CD4-positive, alpha-beta T cell (primary cell): Measurements from ENCODE around the gene CDC42BPA. TPM values are rescaled to one million over a fixed set of nuclear protein-coding genes. Genes with fewer than 3 reads are reported as not detected.

ENCODE experiments used
- ATAC-seq: fragments of 200-7000 bp; cut with Tn5 transposase; one replicate; pipeline ENCODE4 v1.10.0; 2022; ENCODE audit warnings: mild to moderate bottlenecking; ENCODE audit not compliant: poor library complexity
- CTCF ChIA-PET: fragments of 350-600 bp; sonication (Branson Sonifier 250); formaldehyde crosslinking; loops from one replicate; lab custom pipeline; 2021; ENCODE audit warnings: antibody characterized with exemption, inconsistent platforms; lab: Charles Lee
- POLR2A ChIA-PET: fragments of 350-600 bp; sonication (Branson Sonifier 250); formaldehyde crosslinking; loops from one replicate; lab custom pipeline; 2021; ENCODE audit warnings: antibody characterized with exemption, inconsistent platforms; lab: Charles Lee
- DNase-seq, 14 experiments: peaks; one replicate each; pipeline ENCODE4 v3.0.0-alpha.2; 2013 to 2020; ENCODE audit warnings: mixed read lengths in 2 of 14
- H3K27ac ChIP-seq, 2 donors: one replicate each; pipeline versions ENCODE4 v1.5.1 to v1.7.0; 2013; ENCODE audit warnings: low read length in 2 of 2, low read depth in 1 of 2, mild to moderate bottlenecking in 1 of 2
- H3K27me3 ChIP-seq, 2 experiments: 1 replicate in 1 of 2; 2 replicates in 1 of 2; pipeline versions ENCODE4 v1.6.1 to v1.7.0; 2013; ENCODE audit warnings: low read length in 2 of 2, control low read depth in 1 of 2, mild to moderate bottlenecking in 1 of 2, moderate library complexity in 1 of 2; ENCODE audit not compliant: insufficient read depth in 2 of 2, control insufficient read depth in 1 of 2
- H3K36me3 ChIP-seq: one replicate; pipeline ENCODE4 v1.6.1; 2013; ENCODE audit warnings: low read length, control low read depth; ENCODE audit not compliant: insufficient read depth
- H3K4me1 ChIP-seq: one replicate; pipeline ENCODE4 v1.6.1; 2013; ENCODE audit warnings: low read length, control low read depth; ENCODE audit not compliant: insufficient read depth
- H3K4me3 ChIP-seq: one replicate; pipeline ENCODE4 v1.5.1; 2013; ENCODE audit warnings: mild to moderate bottlenecking, low read length, moderate library complexity
- H3K9me3 ChIP-seq, 2 experiments: 1 replicate in 1 of 2; 2 replicates in 1 of 2; pipeline versions ENCODE4 v1.6.1 to v1.7.0; 2013; ENCODE audit warnings: low read length in 2 of 2, mild to moderate bottlenecking in 2 of 2, control low read depth in 1 of 2, moderate library complexity in 1 of 2; ENCODE audit not compliant: control insufficient read depth in 1 of 2, insufficient read depth in 1 of 2
- H3K27ac Mint-ChIP-seq: one replicate; pipeline ENCODE4 v1.8.0; 2020; ENCODE audit warnings: mixed read lengths
- H3K27me3 Mint-ChIP-seq: one replicate; pipeline ENCODE4 v1.8.0; 2021; ENCODE audit warnings: mixed read lengths
- H3K36me3 Mint-ChIP-seq: one replicate; pipeline ENCODE4 v1.8.0; 2021; ENCODE audit warnings: low read depth, mixed read lengths
- H3K4me1 Mint-ChIP-seq: one replicate; pipeline ENCODE4 v1.8.0; 2021; ENCODE audit warnings: low read depth, mixed read lengths
- H3K4me3 Mint-ChIP-seq: one replicate; pipeline ENCODE4 v1.8.0; 2020; ENCODE audit warnings: mild to moderate bottlenecking, mixed read lengths
- H3K9me3 Mint-ChIP-seq: one replicate; pipeline ENCODE4 v1.8.0; 2020; ENCODE audit warnings: mixed read lengths
- intact Hi-C, 2 experiments: fragments of 100-400 bp; cut with DNase I in 1 of 2; cut with micrococcal nuclease in 1 of 2; formaldehyde crosslinking; loops; one replicate each; pipeline versions ENCODE4 v1.15.1 to v1.9.0; 2023 to 2025; cut with DNase I, micrococcal nuclease
- total RNA-seq, 174 experiments: library from RNA in 2 of 174; stranded (reverse) in 2 of 174; gene quantifications; one replicate each; pipeline ENCODE4 v1.2.3 and lab custom pipeline; 2021 to 2026
- TF ChIP-seq, protein P1 (sequence below): fragments of 200-600 bp; IDR thresholded peaks from one replicate; pipeline ENCODE4 v1.8.0; 2022; ENCODE audit warnings: antibody characterized with exemption, mild to moderate bottlenecking

The CDC42BPA gene
- total RNA-seq, 2 experiments from 2014 or later, result 2.2 to 3.0 TPM

DNA sequence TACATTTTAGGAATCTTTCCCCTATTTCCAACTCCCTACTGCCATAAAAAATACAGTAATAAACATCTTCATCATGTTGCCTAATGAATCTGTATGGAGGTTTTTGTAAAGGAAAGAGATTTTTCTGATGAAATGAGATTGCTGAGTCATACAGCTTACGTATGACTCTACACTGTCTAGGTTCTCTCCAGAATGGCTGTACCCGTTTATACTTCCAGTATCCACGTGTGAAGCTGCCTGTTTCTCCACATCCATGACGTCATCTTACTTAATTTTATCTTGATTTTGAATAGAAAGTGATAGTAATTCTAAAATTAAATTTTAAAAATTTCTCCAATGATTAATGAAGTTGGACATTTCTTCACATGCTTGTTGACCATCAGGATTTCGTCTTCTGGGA is 274.5 kb downstream of the CDC42BPA start:
- Histone ChIP-seq H3K27me3 (peaks cover 0 to 13% of the 10 kb centered on the region in 2 experiments), H3K4me3 (no peak overlapping the region), H3K9me3 (no peaks in the 10 kb centered on the region), H3K36me3 (no peaks in the 10 kb centered on the region), H3K27ac (no peak overlapping the region), H3K4me1 (no peaks in the 10 kb centered on the region)
- Mint-ChIP-seq H3K27me3 (peaks cover 19% of the 10 kb centered on the region), H3K9me3 (no peaks in the 10 kb centered on the region), H3K4me3 (no peak overlapping the region), H3K4me1 (no peaks in the 10 kb centered on the region), H3K36me3 (no peaks in the 10 kb centered on the region), H3K27ac (no peak overlapping the region)
- POLR2A ChIA-PET, result no interaction called here
- TF ChIP-seq, protein P1, sequence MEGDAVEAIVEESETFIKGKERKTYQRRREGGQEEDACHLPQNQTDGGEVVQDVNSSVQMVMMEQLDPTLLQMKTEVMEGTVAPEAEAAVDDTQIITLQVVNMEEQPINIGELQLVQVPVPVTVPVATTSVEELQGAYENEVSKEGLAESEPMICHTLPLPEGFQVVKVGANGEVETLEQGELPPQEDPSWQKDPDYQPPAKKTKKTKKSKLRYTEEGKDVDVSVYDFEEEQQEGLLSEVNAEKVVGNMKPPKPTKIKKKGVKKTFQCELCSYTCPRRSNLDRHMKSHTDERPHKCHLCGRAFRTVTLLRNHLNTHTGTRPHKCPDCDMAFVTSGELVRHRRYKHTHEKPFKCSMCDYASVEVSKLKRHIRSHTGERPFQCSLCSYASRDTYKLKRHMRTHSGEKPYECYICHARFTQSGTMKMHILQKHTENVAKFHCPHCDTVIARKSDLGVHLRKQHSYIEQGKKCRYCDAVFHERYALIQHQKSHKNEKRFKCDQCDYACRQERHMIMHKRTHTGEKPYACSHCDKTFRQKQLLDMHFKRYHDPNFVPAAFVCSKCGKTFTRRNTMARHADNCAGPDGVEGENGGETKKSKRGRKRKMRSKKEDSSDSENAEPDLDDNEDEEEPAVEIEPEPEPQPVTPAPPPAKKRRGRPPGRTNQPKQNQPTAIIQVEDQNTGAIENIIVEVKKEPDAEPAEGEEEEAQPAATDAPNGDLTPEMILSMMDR, result no peak
- intact Hi-C loops, result no loop called here
- CTCF ChIA-PET, result no interaction called here
- DNase-seq (no peak), ATAC-seq (no peak)

DNA sequence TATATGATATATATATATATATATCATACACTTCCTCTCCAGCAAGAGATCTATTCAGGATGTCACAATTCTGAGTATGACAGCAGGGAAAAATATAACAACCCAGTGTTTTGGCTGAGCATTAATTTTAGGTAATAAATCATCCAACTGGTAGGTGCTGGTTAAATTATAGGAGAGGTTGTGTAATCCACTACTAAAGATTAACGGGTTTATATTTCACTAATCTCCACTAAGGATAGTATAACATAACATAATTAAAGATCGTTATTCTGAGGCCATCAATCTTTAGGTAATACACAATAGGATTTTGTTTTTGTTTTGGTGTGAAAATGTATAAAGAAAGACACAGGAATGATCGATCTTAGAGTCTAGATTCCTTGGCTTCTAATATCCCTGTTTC is 276.0 kb downstream of the CDC42BPA start:
- Histone ChIP-seq H3K27ac (no peak overlapping the region), H3K4me3 (no peak overlapping the region), H3K36me3 (no peaks in the 10 kb centered on the region), H3K9me3 (no peaks in the 10 kb centered on the region), H3K4me1 (no peaks in the 10 kb centered on the region), H3K27me3 (peaks cover 0 to 13% of the 10 kb centered on the region in 2 experiments)
- Mint-ChIP-seq H3K36me3 (no peaks in the 10 kb centered on the region), H3K4me1 (peaks cover 4% of the 10 kb centered on the region), H3K27me3 (peaks cover 19% of the 10 kb centered on the region), H3K4me3 (no peak overlapping the region), H3K27ac (no peak overlapping the region), H3K9me3 (no peaks in the 10 kb centered on the region)
- TF ChIP-seq, protein P1, result no peak
- CTCF ChIA-PET, result no interaction called here
- intact Hi-C loops, result no loop called here
- POLR2A ChIA-PET, result no interaction called here
- ATAC-seq, result no peak
- no peak for DNase-seq

DNA sequence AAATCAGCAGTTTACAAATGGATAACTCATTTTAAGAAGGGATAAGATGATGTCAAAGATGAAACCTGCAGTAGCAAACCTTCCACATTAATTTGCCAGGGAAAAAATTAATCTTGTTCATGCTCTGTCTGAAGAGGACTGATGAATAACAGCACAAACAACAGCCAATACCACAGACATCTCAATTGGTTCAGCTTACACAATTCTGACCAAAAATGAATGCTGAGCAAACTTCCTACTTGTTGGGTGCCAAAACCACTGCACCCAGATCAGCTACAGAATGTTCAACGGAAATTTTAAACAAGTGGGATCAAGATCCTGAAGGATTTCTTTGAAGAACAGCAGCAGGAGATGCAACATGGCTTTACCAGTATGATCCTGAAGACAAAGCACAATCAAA is 279.9 kb downstream of the CDC42BPA start:
- Mint-ChIP-seq H3K27ac (no peak overlapping the region), H3K36me3 (no peaks in the 10 kb centered on the region), H3K9me3 (no peaks in the 10 kb centered on the region), H3K4me1 (peaks cover 8% of the 10 kb centered on the region), H3K27me3 (peaks cover 6% of the 10 kb centered on the region), H3K4me3 (no peak overlapping the region)
- no peak overlapping the region for H3K4me3 ChIP-seq
- no peaks in the 10 kb centered on the region for H3K36me3 ChIP-seq
- intact Hi-C loops, result no loop called here
- ChIA-PET POLR2A (interaction anchor here (2.0 kb wide), 1 partner anchor 99 kb away, joined by 4 read pairs; no protein-coding TSS in a partner anchor), CTCF (no interaction called here)
- no peaks in the 10 kb centered on the region for H3K9me3 ChIP-seq
- ATAC-seq (no peak), DNase-seq (no peak)
- H3K27me3 ChIP-seq, result peaks cover 0 to 6% of the 10 kb centered on the region in 2 experiments
- TF ChIP-seq, protein P1, result no peak
- no peak overlapping the region for H3K27ac ChIP-seq
- no peaks in the 10 kb centered on the region for H3K4me1 ChIP-seq
